ENCODE data around the gene SULT1C4.

DNA sequence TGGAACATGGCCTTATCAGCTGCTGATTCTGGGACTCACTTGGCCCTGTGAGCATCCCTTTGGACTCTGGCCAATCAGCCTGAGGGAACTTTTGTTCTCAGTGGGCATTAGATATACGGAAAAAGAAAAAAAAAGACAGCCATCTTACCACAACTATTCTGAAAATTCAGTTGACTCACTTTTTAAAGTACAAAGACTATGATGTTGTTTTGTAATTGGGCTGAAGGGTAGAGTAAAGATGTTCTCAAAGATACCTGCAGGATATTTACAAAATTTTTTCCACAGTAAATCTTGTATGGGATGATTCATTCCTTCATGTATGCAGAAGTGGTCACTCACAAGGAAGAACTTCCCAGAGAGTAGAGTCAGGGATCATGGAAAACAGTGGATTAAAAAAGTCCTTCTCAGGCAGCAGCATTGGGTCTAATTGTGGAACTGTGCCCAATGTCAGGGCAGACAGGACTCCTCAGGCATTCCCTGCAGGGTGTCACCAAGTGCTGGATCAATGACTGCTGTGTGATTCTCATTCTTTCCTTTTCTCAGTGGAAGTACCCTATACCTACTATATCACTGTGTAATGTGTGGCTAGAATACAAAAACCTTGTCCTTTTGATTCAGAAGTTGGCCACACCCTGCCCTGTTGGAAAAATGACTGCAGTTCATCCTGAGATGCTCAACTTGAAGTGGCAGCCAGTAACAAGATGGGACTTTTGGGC lies 35.4 kb downstream of the SULT1C4 start:
- TF ChIP-seq CTCF (IDR thresholded peaks at IDR 0.05; ENCODE audit: low read length) (no peak), EZH2 (IDR thresholded peaks at IDR 0.05; ENCODE audit: borderline replicate concordance, low read length) (no peak)
